Measurements from ENCODE around the gene PTGR2. TPM values are rescaled to one million over a fixed set of nuclear protein-coding genes. Genes with fewer than 3 reads are reported as not detected.
"Not testable (repeated sequence)": the region's sequence is repeated elsewhere in the genome, so short reads cannot be mapped to it uniquely, and the experiment has no call there.

The PTGR2 gene
- total RNA-seq, 1 donor from 2014 or later = 2.0 TPM

DNA sequence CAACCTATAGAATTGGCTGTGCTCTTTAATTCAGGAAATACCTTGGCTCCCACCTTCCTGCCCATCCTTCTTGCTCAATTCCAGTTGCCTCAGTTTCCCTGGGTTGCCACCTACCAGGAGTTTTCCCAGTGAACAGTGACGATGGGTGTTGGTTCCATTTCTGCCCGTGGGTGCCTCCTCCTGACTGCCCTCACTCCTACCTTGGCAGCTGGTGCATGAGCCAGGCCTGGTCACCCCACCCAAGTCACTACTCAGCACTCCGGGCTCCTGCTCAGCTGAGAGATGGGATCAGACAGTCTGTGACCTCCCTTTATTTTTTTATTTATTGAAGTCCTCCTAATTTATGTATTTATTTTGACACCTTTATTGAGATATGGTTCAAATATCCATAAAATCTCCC is 31.0 kb upstream of the PTGR2 start:
- intact Hi-C loops (cut with micrococcal nuclease) = no loop called here
- no peak overlapping the region for H3K27ac Mint-ChIP-seq
- no peaks in the 10 kb centered on the region for H3K36me3 Mint-ChIP-seq (ENCODE audit: low read depth)
- H3K4me1 Mint-ChIP-seq (ENCODE audit: low read depth) = peaks cover 2% of the 10 kb centered on the region
- DNase-seq (ENCODE audit: low spot score) = no peak
- peaks cover 2% of the 10 kb centered on the region for H3K27me3 Mint-ChIP-seq (ENCODE audit: insufficient read depth)
- H3K4me3 Mint-ChIP-seq = no peak overlapping the region
- H3K9me3 Mint-ChIP-seq = no peaks in the 10 kb centered on the region

DNA sequence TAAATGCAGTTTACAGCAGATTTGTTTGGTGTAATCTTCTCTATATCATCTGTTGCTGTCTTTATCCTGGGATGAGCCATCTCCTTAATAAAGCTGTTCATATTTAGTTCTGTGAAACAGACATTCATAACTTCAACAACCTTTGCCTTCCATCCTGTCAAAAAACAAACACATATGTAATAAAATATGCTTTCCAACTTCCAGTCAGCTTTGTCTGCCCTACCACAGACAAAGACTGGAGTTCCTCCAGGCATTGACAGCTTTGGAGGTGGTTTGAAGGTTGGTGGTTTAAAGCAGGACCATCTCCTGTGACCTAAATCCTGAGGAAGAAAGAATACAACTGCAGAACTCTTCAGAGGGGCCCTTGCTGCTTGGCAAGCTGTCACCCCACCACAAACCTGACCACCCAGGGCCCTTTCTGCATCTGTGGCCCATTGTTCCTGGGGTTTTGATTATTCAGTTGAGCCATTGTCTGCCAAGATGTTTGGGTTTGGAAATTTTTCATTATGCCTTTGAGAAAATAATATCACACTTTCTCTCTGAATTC is 28.2 kb upstream of the PTGR2 start:
- no peaks in the 10 kb centered on the region for H3K36me3 Mint-ChIP-seq (ENCODE audit: low read depth)
- H3K27me3 Mint-ChIP-seq (ENCODE audit: insufficient read depth) = no peaks in the 10 kb centered on the region
- peaks cover 5% of the 10 kb centered on the region for H3K4me1 Mint-ChIP-seq (ENCODE audit: low read depth)
- intact Hi-C loops (cut with micrococcal nuclease) = no loop called here
- no peaks in the 10 kb centered on the region for H3K9me3 Mint-ChIP-seq
- no peak overlapping the region for H3K4me3 Mint-ChIP-seq
- H3K27ac Mint-ChIP-seq = no peak overlapping the region
- DNase-seq (ENCODE audit: low spot score) = no peak

DNA sequence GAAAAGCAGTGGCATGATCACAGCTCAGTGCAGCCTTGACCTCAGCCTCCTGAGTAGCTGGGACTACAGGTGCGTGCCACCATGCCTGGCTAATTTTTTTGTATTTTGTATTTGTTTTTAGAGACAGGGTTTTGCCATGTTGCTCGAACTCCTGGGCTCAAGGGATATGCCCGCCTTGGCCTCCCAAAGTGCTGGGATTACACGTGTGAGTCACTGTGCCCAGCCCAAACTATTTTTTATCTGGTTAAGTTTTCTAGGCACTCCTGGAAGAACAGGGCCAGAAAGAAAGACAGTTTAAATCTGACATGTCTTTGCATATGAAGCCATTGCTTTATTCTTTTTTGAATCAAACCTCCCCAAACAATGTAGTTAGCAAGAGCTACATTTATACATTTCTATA is 27.5 kb upstream of the PTGR2 start:
- peaks cover 8% of the 10 kb centered on the region for H3K4me1 Mint-ChIP-seq (ENCODE audit: low read depth)

DNA sequence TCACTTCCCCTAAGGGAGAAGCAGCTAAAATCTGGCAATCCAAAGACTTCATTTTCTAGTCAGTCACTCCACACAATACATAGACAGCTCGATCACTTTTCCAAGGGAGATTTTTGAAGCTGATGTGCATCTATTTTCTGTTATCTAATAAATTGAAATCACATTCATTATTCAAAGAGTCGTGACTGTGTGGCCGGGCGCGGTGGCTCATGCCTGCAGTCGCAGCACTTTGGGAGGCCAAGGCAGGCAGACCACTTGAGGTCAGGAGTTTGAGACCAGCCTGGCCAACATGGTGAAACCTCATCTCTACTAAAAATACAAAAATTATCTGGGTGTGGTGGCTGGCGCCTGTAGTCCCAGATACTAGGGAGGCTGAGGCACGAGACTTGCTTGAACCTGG is 27.1 kb upstream of the PTGR2 start:
- Mint-ChIP-seq H3K4me1 (ENCODE audit: low read depth) (peaks cover 12% of the 10 kb centered on the region), H3K27ac (no peak overlapping the region), H3K9me3 (no peaks in the 10 kb centered on the region), H3K36me3 (ENCODE audit: low read depth) (no peaks in the 10 kb centered on the region), H3K27me3 (ENCODE audit: insufficient read depth) (no peaks in the 10 kb centered on the region), H3K4me3 (no peak overlapping the region)
- intact Hi-C loops (cut with micrococcal nuclease) = no loop called here
- no peak for DNase-seq (ENCODE audit: low spot score)

More for the DNA sequence above, 27.5 kb upstream of the PTGR2 start:
- intact Hi-C loops (cut with micrococcal nuclease) = no loop called here
- H3K27ac Mint-ChIP-seq = no peak overlapping the region
- no peaks in the 10 kb centered on the region for H3K9me3 Mint-ChIP-seq
- H3K36me3 Mint-ChIP-seq (ENCODE audit: low read depth) = no peaks in the 10 kb centered on the region
- no peak overlapping the region for H3K4me3 Mint-ChIP-seq
- H3K27me3 Mint-ChIP-seq (ENCODE audit: insufficient read depth) = no peaks in the 10 kb centered on the region
- no peak for DNase-seq (ENCODE audit: low spot score)

DNA sequence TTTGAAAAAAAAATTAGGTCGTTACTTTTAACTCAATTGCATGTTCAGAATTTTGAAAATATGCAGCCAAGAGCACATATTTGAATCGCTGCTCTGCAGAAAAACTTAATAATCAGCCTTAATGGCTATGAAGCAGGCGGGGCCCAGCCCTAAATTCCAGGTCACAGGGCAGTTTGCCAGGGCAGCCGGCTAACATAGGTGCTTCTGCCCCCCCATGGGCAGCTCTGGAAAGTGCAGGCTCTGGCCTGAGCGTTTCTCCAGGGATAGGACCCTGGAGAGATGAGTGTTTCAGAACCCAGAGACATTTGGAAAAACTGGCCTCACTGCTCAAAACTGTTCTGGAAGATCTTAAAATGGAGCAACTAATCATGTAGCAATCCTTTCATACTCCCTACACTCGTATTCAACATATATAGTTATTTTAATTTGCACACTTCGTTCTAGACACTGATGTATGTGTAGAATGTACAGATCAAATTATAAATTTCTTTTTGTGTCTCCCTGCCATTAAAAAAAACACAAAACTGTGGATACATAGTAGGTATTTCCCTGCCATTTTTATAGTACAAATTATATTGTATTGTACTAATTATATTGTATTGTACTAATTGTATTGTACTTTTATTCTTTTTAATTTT is 26.0 kb upstream of the PTGR2 start:
- peaks cover 18% of the 10 kb centered on the region for H3K4me1 Mint-ChIP-seq (ENCODE audit: low read depth)
- H3K27ac Mint-ChIP-seq = no peak overlapping the region
- intact Hi-C loops (cut with micrococcal nuclease) = loop anchor here (1.0 to 5.0 kb wide), 5 partner anchors 38 to 178 kb away; no protein-coding TSS in a partner anchor
- peak; percentile 56 for DNase-seq (ENCODE audit: low spot score)
- H3K36me3 Mint-ChIP-seq (ENCODE audit: low read depth) = no peaks in the 10 kb centered on the region
- H3K4me3 Mint-ChIP-seq = no peak overlapping the region
- H3K9me3 Mint-ChIP-seq = no peaks in the 10 kb centered on the region
- H3K27me3 Mint-ChIP-seq (ENCODE audit: insufficient read depth) = no peaks in the 10 kb centered on the region

DNA sequence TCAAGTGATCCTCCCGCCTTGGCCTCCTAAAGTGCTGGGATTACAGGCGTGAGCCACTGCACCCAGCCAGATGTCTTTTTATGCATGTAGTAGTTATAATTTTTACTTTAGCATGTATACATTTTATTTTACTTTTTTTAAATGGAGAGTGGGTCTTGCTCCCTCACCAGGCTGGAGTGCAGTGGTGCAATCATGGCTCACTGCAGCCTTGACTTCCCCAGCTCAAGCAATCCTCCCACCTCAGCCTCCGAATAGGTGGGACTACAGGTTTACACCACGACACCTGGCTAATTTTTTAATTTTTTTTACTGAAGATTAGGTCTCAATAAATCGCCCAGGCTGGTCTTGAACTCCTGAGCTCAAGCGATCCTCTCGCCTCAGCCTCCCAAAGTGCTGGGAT is 24.4 kb upstream of the PTGR2 start:
- H3K36me3 Mint-ChIP-seq (ENCODE audit: low read depth); DNase-seq (ENCODE audit: low spot score); H3K9me3 Mint-ChIP-seq; H3K27ac Mint-ChIP-seq; H3K4me3 Mint-ChIP-seq; H3K27me3 Mint-ChIP-seq (ENCODE audit: insufficient read depth): not testable (repeated sequence)
- intact Hi-C loops (cut with micrococcal nuclease) = loop anchor here (5.0 kb wide), 2 partner anchors 85 to 180 kb away; no protein-coding TSS in a partner anchor
- H3K4me1 Mint-ChIP-seq (ENCODE audit: low read depth) = peaks cover 18% of the 10 kb centered on the region

DNA sequence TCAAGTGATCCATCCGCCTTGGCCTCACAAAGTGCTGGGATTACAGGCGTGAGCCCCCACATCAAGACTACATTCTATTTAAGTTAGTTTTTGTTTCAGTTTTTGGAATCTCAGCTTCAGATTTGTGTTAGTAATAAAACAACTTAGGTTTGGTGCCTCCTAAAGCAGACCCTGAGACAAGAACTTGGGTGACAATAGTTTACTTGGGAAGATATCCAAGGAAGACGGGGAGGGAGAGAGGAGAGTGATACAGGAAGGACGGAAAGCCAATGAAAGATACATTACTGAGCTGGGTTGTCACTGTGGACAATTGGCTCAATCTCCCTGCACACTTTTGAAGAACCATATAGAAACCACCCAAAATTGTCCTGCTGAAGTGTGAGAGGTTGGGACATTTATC is 22.6 kb upstream of the PTGR2 start:
- H3K9me3 Mint-ChIP-seq = no peaks in the 10 kb centered on the region
- H3K27ac Mint-ChIP-seq = peak overlapping the region; percentile 59
- no peak overlapping the region for H3K4me3 Mint-ChIP-seq
- no peaks in the 10 kb centered on the region for H3K27me3 Mint-ChIP-seq (ENCODE audit: insufficient read depth)
- no peak for DNase-seq (ENCODE audit: low spot score)
- H3K4me1 Mint-ChIP-seq (ENCODE audit: low read depth) = peaks cover 18% of the 10 kb centered on the region
- intact Hi-C loops (cut with micrococcal nuclease) = loop anchor here (5.0 kb wide), 2 partner anchors 87 to 182 kb away; no protein-coding TSS in a partner anchor
- no peaks in the 10 kb centered on the region for H3K36me3 Mint-ChIP-seq (ENCODE audit: low read depth)

DNA sequence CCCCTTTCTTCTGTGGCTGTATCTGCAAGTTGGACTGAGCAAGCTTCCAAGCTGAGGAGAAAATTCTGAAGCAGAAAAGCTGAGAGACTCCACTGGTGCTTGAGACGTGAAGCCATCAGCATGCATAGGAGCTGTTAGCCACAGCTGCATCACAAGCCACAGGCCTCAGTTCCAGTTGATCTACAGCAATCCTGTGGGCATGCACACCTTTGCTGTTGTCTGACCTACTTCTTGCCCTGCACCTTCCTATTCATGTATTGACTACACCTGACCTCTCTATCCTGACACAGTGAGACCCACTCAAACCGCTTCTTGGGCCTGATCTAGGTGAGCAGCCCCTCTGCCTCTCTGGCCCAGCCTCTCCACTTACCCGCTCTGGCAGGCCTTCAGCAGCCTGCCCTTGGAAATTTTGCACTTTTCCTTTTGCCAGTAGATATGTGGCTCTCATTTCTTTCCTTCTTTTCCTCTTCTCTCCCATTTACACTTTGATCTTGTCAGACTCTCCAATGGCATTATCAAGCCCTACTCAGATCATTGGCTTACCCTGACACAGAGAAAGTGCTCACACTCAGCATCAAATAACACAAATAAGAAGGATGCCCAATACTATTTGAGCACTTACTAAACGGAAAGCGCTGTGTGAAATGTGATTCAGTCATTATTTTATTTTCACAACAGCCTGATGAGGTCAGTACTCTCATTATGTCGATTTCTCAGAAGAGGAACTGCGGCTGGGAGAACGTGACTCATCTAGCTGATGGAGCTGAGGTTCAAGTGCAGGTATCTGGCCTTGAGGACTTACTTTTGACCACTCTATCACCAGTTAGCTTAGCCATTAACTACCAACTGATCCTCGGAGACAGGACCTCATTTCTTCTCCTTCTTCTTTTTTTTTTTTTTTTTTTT is 21.9 kb upstream of the PTGR2 start:
- peak overlapping the region; percentile 8 for H3K4me3 Mint-ChIP-seq
- intact Hi-C loops (cut with micrococcal nuclease) = loop anchor here (1.0 to 5.0 kb wide), 3 partner anchors 42 to 182 kb away; no protein-coding TSS in a partner anchor
- no peaks in the 10 kb centered on the region for H3K9me3 Mint-ChIP-seq
- H3K36me3 Mint-ChIP-seq (ENCODE audit: low read depth) = no peaks in the 10 kb centered on the region
- H3K27ac Mint-ChIP-seq = peak overlapping the region; percentile 91
- H3K27me3 Mint-ChIP-seq (ENCODE audit: insufficient read depth) = no peaks in the 10 kb centered on the region
- peaks cover 18% of the 10 kb centered on the region for H3K4me1 Mint-ChIP-seq (ENCODE audit: low read depth)
- DNase-seq (ENCODE audit: low spot score) = peak; percentile 16

DNA sequence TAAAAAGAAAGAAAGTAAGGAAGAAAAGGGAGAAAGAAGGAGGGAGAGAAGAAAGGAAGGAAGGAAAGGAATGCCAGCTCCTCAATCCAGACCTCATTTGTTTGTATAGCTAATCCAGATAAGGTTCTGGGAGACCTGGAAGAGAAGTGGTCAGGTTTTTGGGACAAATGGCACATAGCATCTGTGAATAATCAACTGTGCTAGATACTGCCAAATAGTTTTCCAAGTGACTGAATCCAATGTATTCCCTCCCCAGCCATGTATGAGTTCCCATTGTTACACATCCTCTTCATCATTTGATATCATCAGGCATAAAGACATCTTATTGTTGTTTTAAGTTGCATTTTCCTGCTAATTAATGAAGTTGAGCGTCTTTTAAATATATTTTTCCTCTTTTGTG is 18.6 kb upstream of the PTGR2 start:
- Mint-ChIP-seq H3K27me3 (ENCODE audit: insufficient read depth) (no peaks in the 10 kb centered on the region), H3K4me3 (no peak overlapping the region), H3K9me3 (no peaks in the 10 kb centered on the region), H3K36me3 (ENCODE audit: low read depth) (no peaks in the 10 kb centered on the region), H3K27ac (no peak overlapping the region), H3K4me1 (ENCODE audit: low read depth) (peaks cover 13% of the 10 kb centered on the region)
- intact Hi-C loops (cut with micrococcal nuclease) = no loop called here
- DNase-seq (ENCODE audit: low spot score) = no peak

DNA sequence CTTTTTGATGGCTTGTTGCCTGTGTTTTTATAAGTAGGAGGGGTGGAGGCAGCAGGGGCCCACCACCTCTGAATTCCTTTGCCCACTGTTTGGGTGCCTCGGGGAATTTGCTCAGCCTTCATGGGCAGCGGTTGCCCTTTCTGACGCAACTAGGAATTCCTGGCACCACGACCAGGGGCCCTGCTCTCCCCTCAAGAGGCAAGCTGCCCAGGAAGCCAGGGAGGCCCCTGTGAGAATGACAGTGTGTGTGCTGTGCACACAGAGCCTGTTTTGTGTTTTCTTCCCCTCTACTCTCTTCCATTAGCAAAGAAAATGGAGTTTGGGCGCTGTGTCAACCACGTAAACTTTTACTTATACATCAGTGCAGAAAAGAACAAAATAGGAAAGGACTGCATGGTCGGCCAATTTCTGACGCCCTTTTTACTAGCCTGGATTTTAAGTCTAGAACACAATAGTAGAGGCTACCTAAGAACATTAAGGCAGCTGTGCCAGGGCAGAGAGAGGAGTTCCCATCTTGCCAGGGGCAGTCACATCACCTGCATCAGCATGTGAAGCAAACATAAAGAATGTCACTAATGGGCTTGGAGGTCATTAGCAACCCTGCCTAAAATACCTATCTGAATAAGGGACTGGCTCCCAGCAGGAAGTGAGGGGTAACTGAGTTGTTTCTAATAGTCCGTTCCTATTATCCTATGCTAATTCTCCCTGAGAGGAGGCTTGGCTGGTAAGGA is 17.9 kb upstream of the PTGR2 start:
- Mint-ChIP-seq H3K27me3 (ENCODE audit: insufficient read depth) (no peaks in the 10 kb centered on the region), H3K36me3 (ENCODE audit: low read depth) (no peaks in the 10 kb centered on the region), H3K4me1 (ENCODE audit: low read depth) (peaks cover 13% of the 10 kb centered on the region), H3K9me3 (no peaks in the 10 kb centered on the region), H3K4me3 (no peak overlapping the region), H3K27ac (no peak overlapping the region)
- intact Hi-C loops (cut with micrococcal nuclease) = no loop called here
- DNase-seq (ENCODE audit: low spot score) = no peak

DNA sequence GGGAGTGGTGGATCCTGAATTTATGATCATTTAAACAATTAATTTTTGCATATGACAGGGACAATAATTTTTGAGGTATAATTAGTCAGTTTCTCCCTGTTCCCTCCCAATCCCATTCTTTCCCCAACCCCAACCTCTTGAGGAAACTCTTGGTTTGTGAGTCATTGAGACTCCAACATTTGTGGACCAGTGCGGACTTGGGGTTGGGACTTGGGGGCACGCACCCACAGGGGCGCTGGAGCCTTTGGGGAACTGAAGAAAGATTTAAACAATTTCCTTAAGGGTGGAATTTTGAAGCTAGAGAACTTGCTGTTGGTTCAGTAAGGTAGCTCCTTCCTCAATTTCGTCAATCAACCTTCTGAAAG is 17.4 kb upstream of the PTGR2 start:
- Mint-ChIP-seq H3K9me3 (no peaks in the 10 kb centered on the region), H3K4me3 (no peak overlapping the region), H3K27me3 (ENCODE audit: insufficient read depth) (peaks cover 2% of the 10 kb centered on the region), H3K27ac (no peak overlapping the region), H3K4me1 (ENCODE audit: low read depth) (peaks cover 9% of the 10 kb centered on the region), H3K36me3 (ENCODE audit: low read depth) (no peaks in the 10 kb centered on the region)
- no peak for DNase-seq (ENCODE audit: low spot score)
- intact Hi-C loops (cut with micrococcal nuclease) = no loop called here

DNA sequence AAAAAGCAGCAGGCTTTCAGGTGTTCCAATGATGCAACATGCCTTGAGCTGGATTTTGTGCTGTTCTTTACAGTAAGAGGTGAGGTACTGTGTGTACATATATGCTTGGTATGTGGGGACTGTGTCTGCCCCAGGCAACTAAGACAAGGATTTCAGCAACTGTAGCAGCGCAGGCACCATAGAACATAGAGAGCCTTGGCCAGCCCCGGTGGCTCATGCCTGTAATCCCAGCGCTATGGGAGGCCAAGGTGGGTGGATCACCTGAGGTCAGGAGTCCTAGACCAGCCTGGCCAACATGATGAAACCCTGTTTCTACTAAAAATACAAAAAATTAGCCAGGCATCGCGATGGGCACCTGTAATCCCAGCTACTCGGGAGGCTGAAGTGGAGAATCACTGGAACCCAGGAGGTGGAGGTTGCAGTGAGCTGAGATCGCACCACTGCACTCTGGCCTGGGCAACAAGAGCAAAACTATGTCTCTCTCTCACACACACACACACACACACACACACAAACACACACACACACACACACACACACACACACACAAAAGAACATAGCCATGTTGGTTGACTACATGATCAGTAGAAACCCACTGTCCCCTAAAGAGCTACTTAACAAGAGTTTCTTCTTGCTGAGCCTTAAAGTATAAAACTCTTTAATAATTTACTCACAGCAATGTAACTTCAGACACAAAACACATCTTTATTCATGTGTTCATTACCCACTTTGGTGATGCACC is 13.2 kb upstream of the PTGR2 start:
- DNase-seq (ENCODE audit: low spot score); H3K36me3 Mint-ChIP-seq (ENCODE audit: low read depth); H3K27ac Mint-ChIP-seq; H3K9me3 Mint-ChIP-seq; intact Hi-C loops (cut with micrococcal nuclease); H3K4me1 Mint-ChIP-seq (ENCODE audit: low read depth); H3K27me3 Mint-ChIP-seq (ENCODE audit: insufficient read depth); H3K4me3 Mint-ChIP-seq: not testable (repeated sequence)

Data from activated T-helper 1 cell treated with anti-CD3 and anti-CD28 coated beads, Interleukin-12 subunit alpha, Interleukin-12 subunit beta, Interleukin-2, Interleukin-4 antibody, amounts not matched to agents 30 ng/mL and 10 ng/mL and 1 ng/mL, durations not matched to agents 14 hours and 24 hours and 36 hours (primary cell).